Type B pancreatic cell (in vitro differentiated cells): Measurements from ENCODE around the gene IPCEF1. TPM values are rescaled to one million over a fixed set of nuclear protein-coding genes. Genes with fewer than 3 reads are reported as not detected.

Experiments
- DNase-seq: peaks from one replicate; pipeline ENCODE4 v3.0.0; 2021; ENCODE audit warnings: mixed read lengths; ENCODE audit not compliant: unreplicated experiment; ENCODE audit errors: extremely low spot score
- H3K27ac Mint-ChIP-seq: 2 replicates; pipeline ENCODE4 v1.8.0; 2021; ENCODE audit warnings: mild to moderate bottlenecking, mixed read lengths
- H3K27me3 Mint-ChIP-seq: 2 replicates; pipeline ENCODE4 v1.8.0; 2021; ENCODE audit warnings: mixed read lengths
- H3K36me3 Mint-ChIP-seq: 2 replicates; pipeline ENCODE4 v1.8.0; 2021; ENCODE audit warnings: mixed read lengths
- H3K4me1 Mint-ChIP-seq: one replicate; pipeline ENCODE4 v1.8.0; 2021; ENCODE audit warnings: mixed read lengths; ENCODE audit not compliant: unreplicated experiment
- H3K4me3 Mint-ChIP-seq: 2 replicates; pipeline ENCODE4 v1.8.0; 2021; ENCODE audit warnings: mild to moderate bottlenecking, mixed read lengths
- H3K9me3 Mint-ChIP-seq: 2 replicates; pipeline ENCODE4 v1.8.0; 2021; ENCODE audit warnings: mixed read lengths
- total RNA-seq: library from RNA; stranded (reverse); gene quantifications from 2 replicates; pipeline ENCODE4 v1.2.1, GENCODE V29; 2021; ENCODE audit warnings: low replicate concordance
- TF ChIP-seq, protein P1 (sequence below): fragments of 200-600 bp; sonication (generic); conservative IDR thresholded peaks from 2 replicates; pipeline ENCODE4 v1.5.0; 2021; ENCODE audit warnings: antibody characterized with exemption, mild to moderate bottlenecking

Gene IPCEF1
- total RNA-seq, 1 donor from 2014 or later, result 1.0 TPM

DNA sequence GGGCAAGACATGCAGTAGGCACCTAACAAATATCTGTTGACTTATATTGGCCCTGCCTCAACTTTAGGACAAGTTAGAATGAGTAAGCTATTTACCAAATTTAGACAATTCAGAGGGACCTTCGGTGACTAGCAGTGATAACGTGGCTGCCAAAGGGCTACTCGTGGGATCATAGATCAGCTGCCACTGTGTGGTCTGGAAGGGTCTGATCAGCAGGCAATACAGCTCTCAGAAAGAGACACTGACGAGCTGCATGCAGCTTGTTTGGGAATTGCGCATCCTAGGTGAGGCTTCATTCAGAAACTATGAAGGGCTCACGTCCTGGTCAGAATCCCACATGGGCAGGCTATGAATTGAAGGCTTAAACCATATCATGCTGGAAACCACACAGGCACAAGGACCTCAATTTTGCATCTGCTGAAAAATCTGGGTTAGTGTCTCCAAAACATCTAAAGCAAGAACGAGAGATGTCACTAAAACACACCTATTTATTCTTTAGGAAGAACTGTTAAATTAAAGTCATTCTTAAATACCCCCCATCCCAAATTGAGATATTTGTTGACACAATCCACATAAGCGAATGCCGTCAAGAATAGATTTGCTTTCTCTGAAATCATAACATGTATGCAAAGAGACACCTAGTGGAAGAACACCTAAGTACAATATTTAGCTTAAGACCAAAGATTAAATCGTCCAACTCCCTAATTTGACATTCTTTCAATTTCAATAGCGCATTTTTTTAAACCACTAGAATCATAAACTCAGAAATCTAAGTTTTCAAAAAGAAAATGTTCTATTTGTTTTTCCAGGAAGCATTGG is 79.6 kb downstream of the IPCEF1 start:
- no peak for DNase-seq
- TF ChIP-seq, protein P1, sequence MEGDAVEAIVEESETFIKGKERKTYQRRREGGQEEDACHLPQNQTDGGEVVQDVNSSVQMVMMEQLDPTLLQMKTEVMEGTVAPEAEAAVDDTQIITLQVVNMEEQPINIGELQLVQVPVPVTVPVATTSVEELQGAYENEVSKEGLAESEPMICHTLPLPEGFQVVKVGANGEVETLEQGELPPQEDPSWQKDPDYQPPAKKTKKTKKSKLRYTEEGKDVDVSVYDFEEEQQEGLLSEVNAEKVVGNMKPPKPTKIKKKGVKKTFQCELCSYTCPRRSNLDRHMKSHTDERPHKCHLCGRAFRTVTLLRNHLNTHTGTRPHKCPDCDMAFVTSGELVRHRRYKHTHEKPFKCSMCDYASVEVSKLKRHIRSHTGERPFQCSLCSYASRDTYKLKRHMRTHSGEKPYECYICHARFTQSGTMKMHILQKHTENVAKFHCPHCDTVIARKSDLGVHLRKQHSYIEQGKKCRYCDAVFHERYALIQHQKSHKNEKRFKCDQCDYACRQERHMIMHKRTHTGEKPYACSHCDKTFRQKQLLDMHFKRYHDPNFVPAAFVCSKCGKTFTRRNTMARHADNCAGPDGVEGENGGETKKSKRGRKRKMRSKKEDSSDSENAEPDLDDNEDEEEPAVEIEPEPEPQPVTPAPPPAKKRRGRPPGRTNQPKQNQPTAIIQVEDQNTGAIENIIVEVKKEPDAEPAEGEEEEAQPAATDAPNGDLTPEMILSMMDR, result peak; percentile 76
- peaks cover 18% of the 10 kb centered on the region for H3K4me1 Mint-ChIP-seq
- H3K27me3 Mint-ChIP-seq, result no peaks in the 10 kb centered on the region
- H3K27ac Mint-ChIP-seq, result no peak overlapping the region
- H3K9me3 Mint-ChIP-seq, result no peaks in the 10 kb centered on the region
- no peaks in the 10 kb centered on the region for H3K36me3 Mint-ChIP-seq
- no peak overlapping the region for H3K4me3 Mint-ChIP-seq

DNA sequence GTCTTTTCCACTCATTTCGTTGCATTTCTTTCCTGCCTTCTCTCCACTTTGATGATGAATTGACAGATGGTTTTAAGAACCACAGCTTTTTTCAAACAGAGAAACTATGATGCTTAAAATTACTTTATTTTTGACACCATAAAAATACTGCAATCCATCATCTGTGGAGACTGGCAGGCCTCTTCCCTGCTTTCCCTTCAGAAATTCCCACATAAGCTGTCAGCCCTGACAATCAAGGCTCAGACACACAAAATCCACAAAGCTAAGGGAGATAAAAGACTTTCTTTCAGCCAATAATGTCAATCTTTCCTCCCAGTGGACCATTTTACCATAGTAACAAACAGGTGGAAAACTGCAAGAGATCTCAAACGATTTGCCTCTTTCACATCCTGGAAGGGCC is 82.4 kb downstream of the IPCEF1 start:
- TF ChIP-seq, protein P1, result no peak
- Mint-ChIP-seq H3K9me3 (no peaks in the 10 kb centered on the region), H3K36me3 (no peaks in the 10 kb centered on the region), H3K4me1 (peaks cover 18% of the 10 kb centered on the region), H3K27me3 (no peaks in the 10 kb centered on the region), H3K27ac (no peak overlapping the region), H3K4me3 (no peak overlapping the region)
- no peak for DNase-seq

DNA sequence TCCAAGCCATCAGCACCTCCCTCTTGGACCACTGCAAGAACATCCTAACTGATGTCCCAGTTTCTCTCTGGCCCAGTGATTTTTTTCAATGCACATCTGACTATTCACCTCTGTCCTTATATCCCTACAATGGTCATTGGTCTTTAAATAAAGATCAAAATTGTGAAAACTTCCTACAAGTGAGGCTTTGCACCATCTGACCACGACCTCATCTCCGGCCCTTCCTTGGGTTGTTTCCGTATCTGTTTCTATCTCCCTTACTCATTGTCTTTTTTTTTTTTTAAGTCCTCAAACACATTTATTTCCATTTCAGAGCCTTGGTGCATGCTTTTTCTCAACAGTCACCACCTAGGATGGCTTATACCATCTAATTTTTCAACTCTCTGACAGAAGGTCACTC is 88.1 kb downstream of the IPCEF1 start:
- TF ChIP-seq, protein P1, result no peak
- Mint-ChIP-seq H3K36me3 (no peaks in the 10 kb centered on the region), H3K4me1 (peaks cover 3% of the 10 kb centered on the region), H3K27me3 (peaks cover 3% of the 10 kb centered on the region), H3K4me3 (no peak overlapping the region), H3K9me3 (peaks cover 5% of the 10 kb centered on the region), H3K27ac (no peak overlapping the region)
- no peak for DNase-seq

DNA sequence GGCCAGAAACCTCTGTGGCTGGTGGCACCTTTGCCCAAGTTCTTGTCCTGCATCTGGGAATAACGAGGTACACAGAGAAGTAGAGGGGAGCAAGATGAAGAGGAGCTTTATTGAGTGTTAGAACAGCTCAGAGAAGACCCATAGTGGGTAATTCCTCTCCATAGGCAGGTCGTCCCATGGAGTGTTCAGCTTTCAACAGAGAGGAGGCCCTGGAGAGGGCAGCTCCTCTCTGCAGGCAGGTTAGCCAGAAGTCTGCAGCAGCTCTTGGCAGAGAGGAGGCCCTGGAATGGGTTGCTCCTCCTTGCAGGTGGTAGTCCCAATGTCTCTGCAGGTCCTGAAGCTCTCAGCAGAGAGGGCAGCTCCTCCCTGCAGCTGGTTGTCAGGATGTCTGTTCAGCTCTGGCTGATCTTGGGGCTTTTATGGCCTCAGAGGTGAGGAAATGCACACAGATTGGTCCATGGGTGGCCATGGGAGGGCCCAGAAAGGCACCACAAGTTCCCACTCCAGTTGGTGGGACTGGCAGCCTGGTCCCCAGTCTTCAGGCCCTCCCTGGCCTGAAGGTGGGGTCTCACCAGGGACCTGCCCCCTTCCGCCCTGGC is 89.0 kb downstream of the IPCEF1 start:
- H3K36me3 Mint-ChIP-seq, result no peaks in the 10 kb centered on the region
- no peak overlapping the region for H3K4me3 Mint-ChIP-seq
- H3K4me1 Mint-ChIP-seq, result no peaks in the 10 kb centered on the region
- TF ChIP-seq, protein P1, result no peak
- DNase-seq, result no peak
- H3K27me3 Mint-ChIP-seq, result peaks cover 3% of the 10 kb centered on the region
- no peak overlapping the region for H3K27ac Mint-ChIP-seq
- peaks cover 5% of the 10 kb centered on the region for H3K9me3 Mint-ChIP-seq

DNA sequence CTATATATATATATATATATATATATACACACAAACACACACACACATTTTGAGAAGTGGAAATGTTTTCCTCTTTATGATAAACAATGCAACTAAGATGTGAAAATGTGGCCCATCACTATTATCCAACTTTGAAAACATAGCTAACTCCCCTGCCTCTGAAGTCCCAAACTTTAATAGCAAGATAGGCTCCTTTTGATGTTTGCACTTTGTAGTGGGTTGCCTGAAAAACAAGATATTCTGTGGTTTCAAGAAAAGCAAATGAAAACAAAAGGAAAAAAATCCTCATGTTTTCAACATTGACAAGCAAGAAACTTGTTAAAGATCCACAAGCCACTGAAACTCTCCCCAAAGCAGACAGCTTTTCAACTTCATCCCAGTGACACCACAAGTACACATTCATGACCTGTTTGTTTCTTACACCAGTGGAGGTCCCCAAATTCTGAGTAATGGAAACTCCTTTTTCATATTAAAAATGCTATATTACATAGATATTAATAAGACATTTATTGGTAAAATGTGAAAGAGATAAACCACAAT is 90.0 kb downstream of the IPCEF1 start:
- H3K27ac Mint-ChIP-seq, result no peak overlapping the region
- TF ChIP-seq, protein P1, result no peak
- H3K27me3 Mint-ChIP-seq, result peaks cover 3% of the 10 kb centered on the region
- peaks cover 5% of the 10 kb centered on the region for H3K9me3 Mint-ChIP-seq
- H3K4me3 Mint-ChIP-seq, result no peak overlapping the region
- no peaks in the 10 kb centered on the region for H3K36me3 Mint-ChIP-seq
- no peak for DNase-seq
- no peaks in the 10 kb centered on the region for H3K4me1 Mint-ChIP-seq
